ENCODE results near the gene COPZ1. TPM values are rescaled to one million over a fixed set of nuclear protein-coding genes. Genes with fewer than 3 reads are reported as not detected.

Gene COPZ1
- total and polyA plus RNA-seq, 9 of the 15 experiments (the other 6 are each of a cell fraction or from before 2014, with no cell fraction given), result 137 to 487 (median 233) TPM

GRCh38 chr12:54280468-54281260, 44.3 kb upstream of the COPZ1 start, which contains the start of gene HNRNPA1 (continued):
- TF ChIP-seq NR1H2 (CRISPR knock-in tag; IDR thresholded peaks at IDR 0.05) (peak; percentile 88; the same call in 1 of the 2 replicates), ZNF592 (IDR thresholded peaks at IDR 0.05) (peak; percentile 86), HMG20B (CRISPR knock-in tag; IDR thresholded peaks at IDR 0.05) (no peak), ARNT (IDR thresholded peaks at IDR 0.05) (peak in 1 of 2 experiments; percentile 60; a peak in 2 of 4 replicates), SNAPC5 (CRISPR knock-in tag; IDR thresholded peaks at IDR 0.05) (no peak), RNF219 (CRISPR knock-in tag; IDR thresholded peaks at IDR 0.05) (no peak), UBTF (IDR thresholded peaks at IDR 0.05; ENCODE audit: borderline replicate concordance in 1 of 2, low read depth in 2 of 2, low read length in 2 of 2) (no peak), THAP12 (CRISPR knock-in tag; IDR thresholded peaks at IDR 0.05) (peak; percentile 68; the same call in 1 of the 2 replicates), FOXO4 (CRISPR knock-in tag; IDR thresholded peaks at IDR 0.05) (0 out of 2 replicates have a peak, but pooled peaks have one; percentile 10), POLR3A (IDR thresholded peaks at IDR 0.05; ENCODE audit: borderline replicate concordance, extremely low read depth, insufficient read depth, insufficient read length) (no peak)
